AG09309 (cell line): ENCODE results near the gene AATK.

Experiments used
- DNase-seq: peaks from one replicate; pipeline ENCODE4 v3.0.0-alpha.2; 2010; ENCODE audit warnings: low read depth
- H3K4me3 ChIP-seq: 2 replicates; pipeline ENCODE4 v1.5.1; 2011; ENCODE audit warnings: mild to moderate bottlenecking, low read depth, low read length, moderate library complexity; ENCODE audit not compliant: control insufficient read depth
- CTCF ChIP-seq: IDR thresholded peaks from 2 replicates; pipeline ENCODE4 v1.5.1; 2011; ENCODE audit warnings: mild to moderate bottlenecking, low read depth, low read length, inconsistent platforms; ENCODE audit not compliant: insufficient read depth, control insufficient read depth; ENCODE audit errors: missing control alignments

The AATK gene

GRCh38 chr17:81140018-81140417 is 26.0 kb downstream of the AATK start:
- TF ChIP-seq CTCF: no peak
- no peak for DNase-seq
- no peak overlapping the region for H3K4me3 ChIP-seq

DNA sequence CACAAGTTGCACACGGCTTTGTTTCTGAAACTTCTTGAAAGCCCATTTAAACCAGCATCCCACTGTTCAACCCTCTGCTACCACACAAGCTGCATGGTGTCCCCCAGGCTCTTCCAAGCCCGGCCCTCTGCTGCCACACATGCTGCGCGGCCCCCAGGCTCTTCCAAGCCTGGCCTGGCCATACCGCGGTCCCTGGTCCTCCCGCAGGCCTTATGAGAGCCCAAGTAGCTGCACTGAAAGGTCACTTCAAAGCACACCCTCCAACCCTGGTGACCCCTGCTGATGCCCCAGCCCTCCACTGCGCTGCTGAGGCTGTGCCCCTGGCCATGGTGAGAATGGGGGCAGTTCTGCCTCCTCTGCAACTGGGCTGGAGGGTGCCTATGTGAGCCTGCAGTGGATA is 26.6 kb downstream of the AATK start:
- DNase-seq: no peak
- no peak for TF ChIP-seq CTCF
- H3K4me3 ChIP-seq: no peak overlapping the region

DNA sequence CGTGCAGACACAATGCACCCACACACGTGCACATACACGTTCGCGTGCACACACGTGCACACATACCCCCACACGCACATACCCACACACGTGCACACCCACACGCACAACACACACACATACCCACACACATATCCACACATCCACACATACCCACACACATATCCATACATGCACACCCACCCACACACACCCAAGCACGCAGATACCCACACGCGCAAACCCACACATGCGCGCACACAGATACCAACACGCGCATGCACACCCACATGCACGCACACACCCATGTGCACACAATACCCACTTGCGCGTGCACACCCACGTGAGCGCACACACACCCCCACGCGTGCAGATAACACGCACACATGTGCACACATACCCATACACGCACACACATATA is 27.5 kb downstream of the AATK start:
- H3K4me3 ChIP-seq: no peak overlapping the region
- no peak for TF ChIP-seq CTCF
- DNase-seq: no peak

DNA sequence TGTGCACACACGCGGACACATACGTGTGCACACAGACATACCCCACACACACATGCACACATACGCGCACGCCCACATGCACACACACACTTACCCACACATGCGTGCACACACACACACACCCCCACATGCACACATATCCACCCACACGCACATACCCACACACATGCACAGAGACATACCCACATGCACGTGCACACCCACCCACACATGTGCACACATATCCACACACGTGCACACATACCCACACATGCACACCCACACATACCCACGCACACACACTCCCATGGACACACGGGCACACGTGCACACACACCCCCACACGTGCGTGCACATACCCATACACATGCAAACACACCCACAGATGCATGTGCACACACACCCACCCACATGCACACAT is 27.9 kb downstream of the AATK start:
- no peak for TF ChIP-seq CTCF
- no peak overlapping the region for H3K4me3 ChIP-seq
- no peak for DNase-seq

DNA sequence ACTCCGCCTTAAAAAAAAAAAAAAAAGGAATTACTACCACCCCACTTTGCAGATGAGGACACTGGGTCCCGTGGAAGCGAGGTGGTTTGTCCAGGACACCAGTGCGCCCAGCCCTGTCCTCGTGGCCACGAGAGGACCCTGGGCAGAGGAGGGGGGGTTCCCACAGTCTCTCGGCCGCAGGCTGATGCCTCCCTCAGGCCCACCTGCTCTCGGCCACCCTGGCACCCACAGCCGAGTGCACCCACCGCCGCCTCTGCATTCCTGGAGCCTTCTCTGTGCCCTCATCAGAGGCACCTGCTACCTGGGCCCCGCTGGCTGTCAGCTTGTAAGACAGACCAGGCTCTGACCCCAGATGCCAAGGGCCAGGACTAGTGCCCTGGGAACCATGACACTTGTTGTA is 28.8 kb downstream of the AATK start:
- no peak for DNase-seq
- no peak for TF ChIP-seq CTCF
- H3K4me3 ChIP-seq: no peak overlapping the region

DNA sequence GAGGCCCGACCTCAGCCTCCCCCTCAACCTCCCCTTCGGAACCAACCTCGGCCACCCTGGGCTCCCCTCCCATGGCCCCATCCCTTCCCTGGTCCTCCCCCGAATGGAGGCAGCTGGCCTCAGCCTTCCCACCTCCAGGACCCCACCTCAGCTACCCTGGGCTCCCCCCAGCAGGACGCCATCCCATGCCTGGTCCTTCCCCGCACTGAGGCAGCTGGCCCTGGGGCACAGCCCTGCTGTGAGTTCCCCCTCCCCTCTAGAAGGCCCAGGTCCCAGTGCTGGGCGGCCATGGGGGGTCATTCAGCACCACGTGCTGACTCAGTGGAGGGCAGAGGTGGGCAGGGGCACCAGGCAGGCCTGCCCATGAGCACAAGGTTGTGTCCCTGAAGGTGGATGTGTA is 29.7 kb downstream of the AATK start:
- no peak for DNase-seq
- no peak overlapping the region for H3K4me3 ChIP-seq
- TF ChIP-seq CTCF: no peak
